Spleen (tissue), 7 donors: ENCODE data around the gene MEIS2.

Source experiments
- CTCF ChIP-seq, 11 experiments: fragments of 200-600 bp in 7 of 11; fragments of 450-650 bp in 4 of 11; sonication (generic) in 4 of 11; IDR thresholded peaks in 8 of 11; conservative IDR thresholded peaks in 3 of 11; 1 replicate in 7 of 11; 2 replicates in 4 of 11; pipeline versions ENCODE4 v1.4.0 to v1.8.0; 2016 to 2021; ENCODE audit warnings: antibody characterized with exemption in 11 of 11, inconsistent platforms in 4 of 11, mild to moderate bottlenecking in 1 of 11
- POLR2AphosphoS5 ChIP-seq, 3 donors: sonication (generic); formaldehyde crosslinking; IDR thresholded peaks; one replicate each; pipeline ENCODE4 v1.5.1; 2017; ENCODE audit warnings: antibody characterized with exemption in 3 of 3
- donor health status: DM: no; HTN: no; CAD: no; lungs with moderate emphysema.
- donor health status: DM: no; HTN: no; CAD: no.
- donor health status: DM: no; HTN: no; CAD: no.

- no peak for TF ChIP-seq CTCF (IDR thresholded peaks at IDR 0.05 in 8 of 11, conservative IDR thresholded peaks at IDR 0.05 in 3 of 11)
- TF ChIP-seq POLR2AphosphoS5 (IDR thresholded peaks at IDR 0.05): peak in 1 of 3 donors; percentile 28
These were observed 4.4 kb downstream of the MEIS2 start for GRCh38 chr15:37095770-37096557.
